ENCODE data around the gene ATP2B1. TPM values are rescaled to one million over a fixed set of nuclear protein-coding genes. Genes with fewer than 3 reads are reported as not detected.

ATP2B1 gene
- total and polyA plus RNA-seq, 9 donors = 9.0 to 60.3 (median 25.6) TPM

GRCh38 chr12:89556976-89557375 is 151.7 kb downstream of the ATP2B1 start:
- Histone ChIP-seq H3K9me3 (no peaks in the 10 kb centered on the region), H3K27ac (no peak overlapping the region), H3K36me3 (no peaks in the 10 kb centered on the region), H3K27me3 (no peaks in the 10 kb centered on the region), H3K4me1 (ENCODE audit: insufficient read depth) (no peaks in the 10 kb centered on the region), H3K4me3 (no peak overlapping the region)
- 73 to 80% (median 76%) methylated on average over 2 of the region's 2 CpGs for WGBS, 3 donors
- no peak for TF ChIP-seq POLR2A (IDR thresholded peaks at IDR 0.05)
- TF ChIP-seq, protein P1, sequence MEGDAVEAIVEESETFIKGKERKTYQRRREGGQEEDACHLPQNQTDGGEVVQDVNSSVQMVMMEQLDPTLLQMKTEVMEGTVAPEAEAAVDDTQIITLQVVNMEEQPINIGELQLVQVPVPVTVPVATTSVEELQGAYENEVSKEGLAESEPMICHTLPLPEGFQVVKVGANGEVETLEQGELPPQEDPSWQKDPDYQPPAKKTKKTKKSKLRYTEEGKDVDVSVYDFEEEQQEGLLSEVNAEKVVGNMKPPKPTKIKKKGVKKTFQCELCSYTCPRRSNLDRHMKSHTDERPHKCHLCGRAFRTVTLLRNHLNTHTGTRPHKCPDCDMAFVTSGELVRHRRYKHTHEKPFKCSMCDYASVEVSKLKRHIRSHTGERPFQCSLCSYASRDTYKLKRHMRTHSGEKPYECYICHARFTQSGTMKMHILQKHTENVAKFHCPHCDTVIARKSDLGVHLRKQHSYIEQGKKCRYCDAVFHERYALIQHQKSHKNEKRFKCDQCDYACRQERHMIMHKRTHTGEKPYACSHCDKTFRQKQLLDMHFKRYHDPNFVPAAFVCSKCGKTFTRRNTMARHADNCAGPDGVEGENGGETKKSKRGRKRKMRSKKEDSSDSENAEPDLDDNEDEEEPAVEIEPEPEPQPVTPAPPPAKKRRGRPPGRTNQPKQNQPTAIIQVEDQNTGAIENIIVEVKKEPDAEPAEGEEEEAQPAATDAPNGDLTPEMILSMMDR (IDR thresholded peaks at IDR 0.05) = no peak
- no peak for TF ChIP-seq EP300 (IDR thresholded peaks at IDR 0.05)
- DNase-seq = no peak
- intact Hi-C loops (cut with DNase I) = no loop called here

DNA sequence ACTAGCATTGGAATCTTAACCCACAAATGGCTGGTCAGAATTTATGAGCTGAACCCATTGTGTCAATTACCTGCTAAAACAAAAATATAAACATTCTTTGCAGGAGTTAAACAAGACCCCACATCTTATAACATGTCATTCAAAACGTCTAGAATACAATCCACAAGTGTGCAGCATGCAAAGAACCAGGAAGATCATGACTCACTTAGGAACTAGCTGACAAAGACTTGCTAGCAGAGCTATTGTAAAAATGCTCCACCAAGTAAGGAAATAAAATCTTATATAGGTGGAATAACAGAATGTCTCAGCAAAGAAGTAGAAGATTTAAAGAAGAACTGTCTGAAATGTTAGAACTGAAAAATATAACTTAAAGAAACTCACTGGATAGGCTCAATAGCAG is 156.3 kb downstream of the ATP2B1 start:
- DNase-seq = no peak
- Histone ChIP-seq H3K36me3 (no peaks in the 10 kb centered on the region), H3K4me3 (no peak overlapping the region), H3K4me1 (ENCODE audit: insufficient read depth) (no peaks in the 10 kb centered on the region), H3K9me3 (no peaks in the 10 kb centered on the region), H3K27ac (no peak overlapping the region), H3K27me3 (no peaks in the 10 kb centered on the region)
- intact Hi-C loops (cut with DNase I) = no loop called here
- TF ChIP-seq EP300 (IDR thresholded peaks at IDR 0.05) = no peak
- TF ChIP-seq, protein P1 (IDR thresholded peaks at IDR 0.05) = no peak
- no peak for TF ChIP-seq POLR2A (IDR thresholded peaks at IDR 0.05)
- 31 to 45% (median 33%) methylated on average over 1 of the region's 1 CpG for WGBS, 3 donors

GRCh38 chr12:89551747-89552146 is 156.9 kb downstream of the ATP2B1 start:
- TF ChIP-seq POLR2A (IDR thresholded peaks at IDR 0.05) (no peak), EP300 (IDR thresholded peaks at IDR 0.05) (no peak)
- TF ChIP-seq, protein P1 (IDR thresholded peaks at IDR 0.05) = no peak
- intact Hi-C loops (cut with DNase I) = no loop called here

GRCh38 chr12:89547101-89547500 is 161.5 kb downstream of the ATP2B1 start:
- intact Hi-C loops (cut with DNase I) = loop anchor here in 1 of 4 donors (5.0 kb wide), 1 partner anchor 560 kb away; no protein-coding TSS in a partner anchor
- Histone ChIP-seq H3K4me3 (no peak overlapping the region), H3K9me3 (no peaks in the 10 kb centered on the region), H3K27ac (no peak overlapping the region), H3K4me1 (ENCODE audit: insufficient read depth) (peaks cover 3% of the 10 kb centered on the region), H3K36me3 (no peaks in the 10 kb centered on the region), H3K27me3 (no peaks in the 10 kb centered on the region)
- TF ChIP-seq, protein P1 (IDR thresholded peaks at IDR 0.05) = no peak
- TF ChIP-seq POLR2A (IDR thresholded peaks at IDR 0.05) (no peak), EP300 (IDR thresholded peaks at IDR 0.05) (no peak)
- WGBS, 3 donors = 78 to 80% (median 79%) methylated on average over 4 of the region's 4 CpGs
- no peak for DNase-seq

More at GRCh38 chr12:89551747-89552146, 156.9 kb downstream of the ATP2B1 start:
- Histone ChIP-seq H3K36me3 (no peaks in the 10 kb centered on the region), H3K9me3 (no peaks in the 10 kb centered on the region), H3K27ac (no peak overlapping the region), H3K4me3 (no peak overlapping the region), H3K27me3 (no peaks in the 10 kb centered on the region), H3K4me1 (ENCODE audit: insufficient read depth) (no peaks in the 10 kb centered on the region)
- 93 to 97% (median 97%) methylated on average over 2 of the region's 2 CpGs for WGBS, 3 donors
- no peak for DNase-seq
